K562 (cell line): ENCODE data around the gene KCP. TPM values are rescaled to one million over a fixed set of nuclear protein-coding genes. Genes with fewer than 3 reads are reported as not detected.

ENCODE experiments used
- BMI1 ChIP-seq: fragments of 150-350 bp; IDR thresholded peaks from 2 replicates; pipeline ENCODE4 v1.6.1; 2014; ENCODE audit warnings: low read length
- CBX2 ChIP-seq: fragments of 200-600 bp; sonication (generic); IDR thresholded peaks from one replicate; pipeline ENCODE4 v1.6.1; 2012; ENCODE audit warnings: mild to moderate bottlenecking, low read length, inconsistent platforms; ENCODE audit not compliant: insufficient read depth, poor library complexity, severe bottlenecking
- EP300 ChIP-seq: IDR thresholded peaks from 2 replicates; pipeline ENCODE4 v1.6.1; 2012; ENCODE audit warnings: low read length, improper control_type of control experiment
- ETV5 ChIP-seq: sonication (generic); formaldehyde crosslinking; IDR thresholded peaks from 2 replicates; pipeline ENCODE4 v1.4.0; 2020; ENCODE audit warnings: low read depth, mild to moderate bottlenecking, missing genetic modification reagents
- NELFE ChIP-seq: IDR thresholded peaks from 2 replicates; pipeline ENCODE4 v1.6.1; 2011; ENCODE audit warnings: mild to moderate bottlenecking; ENCODE audit not compliant: insufficient read depth, insufficient read length
- PATZ1 ChIP-seq: fragments of 250-450 bp; sonication (Bioruptor Pico); IDR thresholded peaks from 2 replicates; pipeline ENCODE4 v1.5.0; 2020; ENCODE audit warnings: mild to moderate bottlenecking, borderline replicate concordance
- PBX2 ChIP-seq, 2 experiments: IDR thresholded peaks in 1 of 2; conservative IDR thresholded peaks in 1 of 2; 2 replicates each; pipeline ENCODE4 v1.6.1; 2016; ENCODE audit warnings: low read depth in 2 of 2, mild to moderate bottlenecking in 1 of 2, missing compliant biosample characterization in 1 of 2, missing genetic modification characterization in 1 of 2, moderate library complexity in 1 of 2
- PRDM10 ChIP-seq: fragments of 450-650 bp; IDR thresholded peaks from 2 replicates; pipeline ENCODE4 v1.6.1; 2018; ENCODE audit not compliant: partially characterized antibody
- RBM14 ChIP-seq: fragments of 200-400 bp; formaldehyde crosslinking; IDR thresholded peaks from 2 replicates; pipeline ENCODE4 v1.6.1; 2018; ENCODE audit warnings: low read depth, mild to moderate bottlenecking, low read length, moderate library complexity, borderline replicate concordance; ENCODE audit not compliant: insufficient read depth
- RBM25 ChIP-seq: fragments of 200-400 bp; formaldehyde crosslinking; IDR thresholded peaks from 2 replicates; pipeline ENCODE4 v1.6.1; 2018; ENCODE audit warnings: low read length, low read depth, moderate library complexity; ENCODE audit not compliant: severe bottlenecking
- THRAP3 ChIP-seq: fragments of 450-650 bp; IDR thresholded peaks from 2 replicates; pipeline ENCODE4 v1.6.1; 2016; ENCODE audit warnings: mild to moderate bottlenecking, inconsistent platforms, borderline replicate concordance
- TSC22D4 ChIP-seq: fragments of 450-650 bp; IDR thresholded peaks from 2 replicates; pipeline ENCODE4 v1.6.1; 2016; ENCODE audit warnings: missing genetic modification characterization, missing biosample characterization, control low read depth
- ZC3H8 ChIP-seq: fragments of 450-650 bp; IDR thresholded peaks from 2 replicates; pipeline ENCODE4 v1.6.1; 2017
- polyA plus RNA-seq, 8 experiments: library from polyadenylated mRNA; depleted of rRNA in 4 of 8; stranded (reverse) in 5 of 8; unstranded in 3 of 8; fragments of >200 nt; fragmentation: Nextera tagmentation in 2 of 8; fragmentation: Illumina TruSeq in 1 of 8; extraction: Ambion mirVana in 2 of 8; extraction: Trizol in 1 of 8; gene quantifications; 2 replicates each; pipeline versions ENCODE4 v1.2.1 to v1.2.3, GENCODE V29; 2011 to 2014; ENCODE audit warnings: inconsistent platforms in 1 of 8, missing spikeins in 1 of 8
- total RNA-seq, 7 experiments: library from RNA; depleted of rRNA in 6 of 7; stranded (reverse); fragments of >200 nt in 6 of 7; fragmentation: Illumina TruSeq in 2 of 7; extraction: Trizol in 2 of 7; gene quantifications; 2 replicates each; pipeline versions ENCODE4 v1.2.1 to v1.2.3, GENCODE V29; 2011 to 2021; ENCODE audit warnings: low replicate concordance in 1 of 7

Gene KCP
- total and polyA plus RNA-seq, 9 of the 15 experiments (the other 6 are each of a cell fraction or from before 2014, with no cell fraction given), result 0.06 to 0.17 (median 0.12) TPM; not detected in 3

- TF ChIP-seq TSC22D4 (tag) (no peak), PBX2 (CRISPR knock-in tag; IDR thresholded peaks at IDR 0.05; ENCODE audit: low read depth) (no peak), PBX2 (tag; conservative IDR thresholded peaks at IDR 0.05; ENCODE audit: low read depth) (no peak), THRAP3 (no peak), EP300 (peak; percentile 31; the same call in 1 of the 2 replicates), RBM25 (no peak), PATZ1 (CRISPR knock-in tag) (no peak), PRDM10 (peak; percentile 35), ETV5 (CRISPR knock-in tag) (no peak), BMI1 (no peak), RBM14 (no peak), NELFE (no peak), ZC3H8 (no peak), CBX2 (no peak)
Observed at GRCh38 chr7:128831178-128831993, 79.1 kb downstream of the KCP start (continued).
